Activated CD4-positive, alpha-beta T cell treated with anti-CD3 and anti-CD28 coated beads, Interleukin-2, amount 50 U/mL, for 4 hours (primary cell): ENCODE data around the gene FBXO21.
A peak's percentile ranks its signal among the peaks of the same experiment; 100 is the strongest.
"Not testable (repeated sequence)": the region's sequence is repeated elsewhere in the genome, so short reads cannot be mapped to it uniquely, and the experiment has no call there.

Experiments used
- DNase-seq, 2 experiments: peaks; one replicate each; pipeline ENCODE4 v3.0.0-alpha.2; 2020

Gene FBXO21

GRCh38 chr12:117199956-117200744 lies 9.9 kb upstream of the FBXO21 start:
- DNase-seq, result not testable (repeated sequence)

- DNase-seq, result not testable (repeated sequence)
Measured at GRCh38 chr12:117196334-117196733, 6.1 kb upstream of the FBXO21 start.

- not testable (repeated sequence) for DNase-seq
Measured at GRCh38 chr12:117195027-117195426, 4.8 kb upstream of the FBXO21 start.

GRCh38 chr12:117193903-117194302 lies 3.6 kb upstream of the FBXO21 start:
- DNase-seq, result no peak

- DNase-seq, result not testable (repeated sequence)
Measured at GRCh38 chr12:117192581-117192980, 2.3 kb upstream of the FBXO21 start.

GRCh38 chr12:117192057-117192456 lies 1.8 kb upstream of the FBXO21 start:
- DNase-seq, result no peak

- peak; percentile 9 to 22 for DNase-seq
Measured at GRCh38 chr12:117189725-117190209, 503 bp downstream of the FBXO21 start.

- no peak for DNase-seq
Measured at GRCh38 chr12:117188961-117189724, 1.1 kb downstream of the FBXO21 start.

GRCh38 chr12:117188121-117188665 lies 2.1 kb downstream of the FBXO21 start:
- DNase-seq, result no peak

- no peak for DNase-seq
Measured at GRCh38 chr12:117187421-117187820, 2.8 kb downstream of the FBXO21 start.

GRCh38 chr12:117182866-117183265 lies 7.4 kb downstream of the FBXO21 start:
- DNase-seq, result no peak

- not testable (repeated sequence) for DNase-seq
Measured at GRCh38 chr12:117181468-117181843, 8.8 kb downstream of the FBXO21 start.

- no peak for DNase-seq
Measured at GRCh38 chr12:117180758-117181467, 9.4 kb downstream of the FBXO21 start.

- DNase-seq, result no peak
Measured at GRCh38 chr12:117178745-117179144, 11.5 kb downstream of the FBXO21 start.

GRCh38 chr12:117178301-117178700 lies 12.0 kb downstream of the FBXO21 start:
- no peak for DNase-seq

- no peak for DNase-seq
Measured at GRCh38 chr12:117172168-117172567, 18.1 kb downstream of the FBXO21 start.

GRCh38 chr12:117171499-117172162 lies 18.6 kb downstream of the FBXO21 start:
- no peak for DNase-seq

GRCh38 chr12:117169548-117169947 lies 20.7 kb downstream of the FBXO21 start:
- no peak for DNase-seq

- no peak for DNase-seq
Measured at GRCh38 chr12:117168976-117169375, 21.3 kb downstream of the FBXO21 start.

- no peak for DNase-seq
Measured at GRCh38 chr12:117167769-117168168, 22.5 kb downstream of the FBXO21 start.

GRCh38 chr12:117166107-117166506 lies 24.2 kb downstream of the FBXO21 start:
- DNase-seq, result no peak

- no peak for DNase-seq
Measured at GRCh38 chr12:117165342-117165741, 24.9 kb downstream of the FBXO21 start.
